K562 (cell line): ENCODE measurements around the gene TRIM69. TPM values are rescaled to one million over a fixed set of nuclear protein-coding genes. Genes with fewer than 3 reads are reported as not detected.
A peak's percentile ranks its signal among the peaks of the same experiment; 100 is the strongest.

ENCODE experiments used
- ATAC-seq: fragments of 200-7000 bp; cut with Tn5 transposase; 3 replicates; pipeline ENCODE4 v1.9.1; 2020; ENCODE audit warnings: moderate library complexity
- BruUV-seq: library from RNA; stranded (reverse); fragments of 400-500 nt; replicated peaks from 2 replicates; lab custom pipeline; 2021; lab: Mats Ljungman, UMichigan
- CTCF ChIA-PET: fragments of 300-600 bp; formaldehyde crosslinking; extraction: SDS; loops from one replicate; lab custom pipeline; 2021; ENCODE audit warnings: low intra/inter-chr PET ratio; lab: Yijun Ruan, JAX
- POLR2A ChIA-PET: fragments of 300-600, 350-650 bp; sonication (Branson Sonifier 250); formaldehyde crosslinking; extraction: SDS; loops from one replicate; lab custom pipeline; 2021; ENCODE audit warnings: antibody characterized with exemption, inconsistent platforms; lab: Yijun Ruan, JAX
- DNase-seq, 4 experiments: peaks; one replicate each; pipeline versions ENCODE4 v3.0.0 to v3.0.0-alpha.2; 2011 to 2018; ENCODE audit warnings: low spot score in 3 of 4, mixed read lengths in 3 of 4; ENCODE audit errors: extremely low read depth in 1 of 4
- FAIRE-seq: peaks from 2 replicates; lab custom pipeline; 2011; peaks lifted over from hg19 to GRCh38; lab: Jason Lieb, UNC
- H2AFZ ChIP-seq: 2 replicates; pipeline ENCODE4 v1.6.0; 2011; ENCODE audit warnings: low read depth, low read length, control low read depth, inconsistent platforms
- H3K27ac ChIP-seq: fragments of 200-600 bp; 3 replicates; pipeline ENCODE4 v1.8.0; 2011; ENCODE audit warnings: low read depth, mild to moderate bottlenecking, control low read depth, inconsistent platforms, low read length, moderate library complexity, mixed read lengths; ENCODE audit errors: extremely low read depth
- H3K27me3 ChIP-seq, 2 experiments: fragments of 300-600 bp in 1 of 2; 2 replicates in 1 of 2; 3 replicates in 1 of 2; pipeline versions ENCODE4 v1.6.0 to v1.8.0; 2011; ENCODE audit warnings: inconsistent platforms in 2 of 2, low read length in 2 of 2, mild to moderate bottlenecking in 1 of 2, mixed read lengths in 1 of 2, moderate library complexity in 1 of 2; ENCODE audit not compliant: control insufficient read depth in 2 of 2, insufficient read depth in 2 of 2
- H3K36me3 ChIP-seq: fragments of 300-600 bp; 3 replicates; pipeline ENCODE4 v1.8.0; 2011; ENCODE audit warnings: mild to moderate bottlenecking, low read length, inconsistent platforms; ENCODE audit not compliant: control insufficient read depth, insufficient read depth
- H3K4me1 ChIP-seq, 2 experiments: fragments of 200-600 bp in 1 of 2; replicated peaks in 1 of 2; 2 replicates in 1 of 2; 3 replicates in 1 of 2; pipeline versions ENCODE4 v1.5.1 to v1.8.0; 2011; ENCODE audit warnings: inconsistent platforms in 2 of 2, low read length in 2 of 2, mild to moderate bottlenecking in 1 of 2, mixed read lengths in 1 of 2, moderate library complexity in 1 of 2; ENCODE audit not compliant: control insufficient read depth in 2 of 2, insufficient read depth in 2 of 2
- H3K4me2 ChIP-seq: 2 replicates; pipeline ENCODE4 v1.6.1; 2011; ENCODE audit warnings: low read length, control low read depth, inconsistent platforms, mixed read lengths; ENCODE audit not compliant: insufficient read depth
- H3K4me3 ChIP-seq: fragments of 200-600 bp; sonication (generic), shearing (Covaris generic); 2 replicates; pipeline ENCODE4 v1.5.1; 2016; ENCODE audit warnings: control low read depth, inconsistent platforms
- H3K79me2 ChIP-seq: fragments of 200-600 bp; 3 replicates; pipeline ENCODE4 v1.8.0; 2011; ENCODE audit warnings: low read length, inconsistent platforms; ENCODE audit not compliant: control insufficient read depth, insufficient read depth
- H3K9ac ChIP-seq, 2 experiments: 2 replicates each; pipeline versions ENCODE4 v1.6.0 to v1.6.1; 2011; ENCODE audit warnings: low read depth in 2 of 2, low read length in 2 of 2, control low read depth in 1 of 2, inconsistent platforms in 1 of 2, mild to moderate bottlenecking in 1 of 2, mixed read lengths in 1 of 2; ENCODE audit not compliant: insufficient read depth in 1 of 2
- H3K9me1 ChIP-seq: one replicate; pipeline ENCODE4 v1.6.0; 2011; ENCODE audit warnings: inconsistent platforms, mild to moderate bottlenecking, low read length, moderate library complexity; ENCODE audit not compliant: control insufficient read depth, insufficient read depth
- H3K9me3 ChIP-seq: replicated peaks from 2 replicates; pipeline ENCODE4 v1.5.1; 2011; ENCODE audit warnings: low read depth, low read length, inconsistent platforms; ENCODE audit not compliant: control insufficient read depth, insufficient read depth
- H4K20me1 ChIP-seq: replicated peaks from 2 replicates; pipeline ENCODE4 v1.6.1; 2011; ENCODE audit warnings: low read length, inconsistent platforms, mixed read lengths; ENCODE audit not compliant: control insufficient read depth, insufficient read depth
- CREB5 ChIP-seq: fragments of 250-450 bp; sonication (Bioruptor Pico); IDR thresholded peaks from 2 replicates; pipeline ENCODE4 v1.5.0; 2020; ENCODE audit warnings: mild to moderate bottlenecking
- HOXB6 ChIP-seq: fragments of 250-450 bp; sonication (Bioruptor Pico); IDR thresholded peaks from 2 replicates; pipeline ENCODE4 v1.5.1; 2022; ENCODE audit warnings: mild to moderate bottlenecking, borderline replicate concordance
- KHSRP ChIP-seq: fragments of 450-650 bp; IDR thresholded peaks from 2 replicates; pipeline ENCODE4 v1.6.1; 2017
- MYC ChIP-seq, 2 experiments: fragments of 250-450 bp in 1 of 2; sonication (Bioruptor Pico) in 1 of 2; IDR thresholded peaks; 2 replicates each; pipeline versions ENCODE4 v1.5.1 to v1.6.1; 2012 to 2021; ENCODE audit warnings: low read depth in 2 of 2, borderline replicate concordance in 1 of 2, improper control_type of control experiment in 1 of 2, low read length in 1 of 2, mild to moderate bottlenecking in 1 of 2, moderate library complexity in 1 of 2
- PML ChIP-seq: IDR thresholded peaks from 2 replicates; pipeline ENCODE4 v1.6.1; 2012; ENCODE audit warnings: low read length, inconsistent platforms
- POLR2AphosphoS5 ChIP-seq: IDR thresholded peaks from 2 replicates; pipeline ENCODE4 v1.6.1; 2011; ENCODE audit warnings: mild to moderate bottlenecking, low read depth, low read length, moderate library complexity; ENCODE audit not compliant: control insufficient read depth, insufficient read depth
- POLR2B ChIP-seq: fragments of 450-650 bp; IDR thresholded peaks from 2 replicates; pipeline ENCODE4 v1.6.1; 2018; ENCODE audit warnings: low read depth; ENCODE audit not compliant: partially characterized antibody
- TSHZ1 ChIP-seq: fragments of 250-450 bp; sonication (Bioruptor Pico); IDR thresholded peaks from 2 replicates; pipeline ENCODE4 v1.4.0; 2020; ENCODE audit warnings: mild to moderate bottlenecking, moderate library complexity
- YY1 ChIP-seq, 3 experiments: IDR thresholded peaks; 2 replicates each; pipeline ENCODE4 v1.6.1; 2011; ENCODE audit warnings: low read length in 2 of 3, mild to moderate bottlenecking in 2 of 3, moderate library complexity in 2 of 3, borderline replicate concordance in 1 of 3, control low read depth in 1 of 3, low read depth in 1 of 3; ENCODE audit not compliant: insufficient read depth in 3 of 3, insufficient replicate concordance in 2 of 3, control insufficient read depth in 1 of 3, insufficient read length in 1 of 3; ENCODE audit errors: extremely low read depth in 1 of 3
- ZBTB26 ChIP-seq: fragments of 450-650 bp; formaldehyde crosslinking; IDR thresholded peaks from 2 replicates; pipeline ENCODE4 v1.4.0; 2022; ENCODE audit warnings: missing genetic modification characterization
- ZNF384 ChIP-seq: IDR thresholded peaks from 2 replicates; pipeline ENCODE4 v1.6.1; 2012; ENCODE audit warnings: low read depth, low read length, improper control_type of control experiment
- WGBS: fragments of 100-300 bp; shearing (Covaris generic); methylation state at CpG from one replicate; pipeline ENCODE4 v1.1.6; 2016; ENCODE audit warnings: low coverage, mixed read lengths; ENCODE audit not compliant: insufficient coverage; ENCODE audit errors: missing lambda C conversion rate; 5-methylcytosine and 5-hydroxymethylcytosine counted together
- in situ Hi-C: fragments of 300-500 bp; cut with MboI; formaldehyde crosslinking; loops from 4 replicates; pipeline ENCODE4 v1.15.0; 2018; ENCODE audit warnings: inconsistent platforms, mixed read lengths
- intact Hi-C: fragments of 100-400 bp; cut with micrococcal nuclease; formaldehyde crosslinking; loops from 2 replicates; pipeline ENCODE4 v1.14.2; 2022
- polyA plus RNA-seq, 8 experiments: library from polyadenylated mRNA; depleted of rRNA in 4 of 8; stranded (reverse) in 5 of 8; unstranded in 3 of 8; fragments of >200 nt; fragmentation: Nextera tagmentation in 2 of 8; fragmentation: Illumina TruSeq in 1 of 8; extraction: Ambion mirVana in 2 of 8; extraction: Trizol in 1 of 8; gene quantifications; 2 replicates each; pipeline versions ENCODE4 v1.2.1 to v1.2.3, GENCODE V29; 2011 to 2014; ENCODE audit warnings: inconsistent platforms in 1 of 8, missing spikeins in 1 of 8
- total RNA-seq, 7 experiments: library from RNA; depleted of rRNA in 6 of 7; stranded (reverse); fragments of >200 nt in 6 of 7; fragmentation: Illumina TruSeq in 2 of 7; extraction: Trizol in 2 of 7; gene quantifications; 2 replicates each; pipeline versions ENCODE4 v1.2.1 to v1.2.3, GENCODE V29; 2011 to 2021; ENCODE audit warnings: low replicate concordance in 1 of 7

TRIM69 gene
- total and polyA plus RNA-seq, 9 of the 15 experiments (the other 6 are each of a cell fraction or from before 2014, with no cell fraction given): 1.0 to 4.3 (median 2.3) TPM

GRCh38 chr15:44719293-44719999, 16.9 kb upstream of the TRIM69 start:
- Histone ChIP-seq H2AFZ (no peak overlapping the region), H4K20me1 (0 out of 2 replicates have a peak, but pooled peaks cover 4% of the 10 kb centered on the region), H3K9me1 (peaks cover 3% of the 10 kb centered on the region), H3K4me3 (no peak overlapping the region), H3K27ac (peak overlapping the region; percentile 39; the same call in 2 of the 3 replicates), H3K9me3 (no peaks in the 10 kb centered on the region), H3K27me3 (no peaks in the 10 kb centered on the region), H3K9ac (no peak overlapping the region), H3K4me1 (no peaks in the 10 kb centered on the region; a peak in 3 of 5 replicates), H3K36me3 (peaks cover 43% of the 10 kb centered on the region), H3K79me2 (peaks cover 9% of the 10 kb centered on the region), H3K4me2 (no peak overlapping the region)
- DNase-seq (peak in 1 of 4 experiments; percentile 13), ATAC-seq (peak; percentile 74), FAIRE-seq (no peak)
- POLR2A ChIA-PET: interaction anchor here (0.7 to 4.0 kb wide), 4 partner anchors 8 to 1246 kb away, joined by 3 to 22 read pairs (median 7); partner anchors contain the start of gene TRIM69
- 82% methylated on average over 4 of the region's 4 CpGs for WGBS
- in situ Hi-C loops (no loop called here), intact Hi-C loops (loop anchor here (10.0 kb wide), 2 partner anchors 125 to 205 kb away; no protein-coding TSS in a partner anchor)
- no TSS peak for BruUV-seq
- CTCF ChIA-PET: no interaction called here
- peak; percentile 54; the same call in 1 of the 2 replicates for TF ChIP-seq MYC (IDR thresholded peaks at IDR 0.05; ENCODE audit: low read depth, low read length)
- no peak for TF ChIP-seq MYC (CRISPR knock-in tag; IDR thresholded peaks at IDR 0.05; ENCODE audit: borderline replicate concordance, low read depth)
- TF ChIP-seq YY1 (IDR thresholded peaks at IDR 0.05; ENCODE audit: borderline replicate concordance in 1 of 3, control insufficient read depth in 1 of 3, extremely low read depth in 1 of 3, insufficient read depth in 3 of 3, insufficient read length in 1 of 3, insufficient replicate concordance in 2 of 3, low read depth in 1 of 3, low read length in 2 of 3): peak in 2 of 3 experiments; percentile 17 to 21
- TF ChIP-seq POLR2AphosphoS5: peak; percentile 56; the same call in 1 of the 2 replicates
- peak; percentile 50 for TF ChIP-seq POLR2B
- TF ChIP-seq CREB5 (CRISPR knock-in tag): no peak
- TF ChIP-seq ZBTB26 (CRISPR knock-in tag): peak; percentile 21; the same call in 1 of the 2 replicates
- TF ChIP-seq PML: peak; percentile 29; the same call in 1 of the 2 replicates
- peak; percentile 44; the same call in 1 of the 2 replicates for TF ChIP-seq ZNF384
- no peak for TF ChIP-seq TSHZ1 (CRISPR knock-in tag)
- TF ChIP-seq HOXB6 (CRISPR knock-in tag): no peak
- peak; percentile 40 for TF ChIP-seq KHSRP
